GM12873 (cell line): ENCODE data around the gene PDCD4.
A peak's percentile ranks its signal among the peaks of the same experiment; 100 is the strongest.

Experiments
- TF ChIP-seq, protein P1 (sequence below): IDR thresholded peaks from 2 replicates; pipeline ENCODE4 v1.5.1; 2012; ENCODE audit warnings: low read depth, mild to moderate bottlenecking, moderate library complexity, low read length, control low read depth; ENCODE audit not compliant: insufficient read depth; ENCODE audit errors: missing control alignments

PDCD4 gene

DNA sequence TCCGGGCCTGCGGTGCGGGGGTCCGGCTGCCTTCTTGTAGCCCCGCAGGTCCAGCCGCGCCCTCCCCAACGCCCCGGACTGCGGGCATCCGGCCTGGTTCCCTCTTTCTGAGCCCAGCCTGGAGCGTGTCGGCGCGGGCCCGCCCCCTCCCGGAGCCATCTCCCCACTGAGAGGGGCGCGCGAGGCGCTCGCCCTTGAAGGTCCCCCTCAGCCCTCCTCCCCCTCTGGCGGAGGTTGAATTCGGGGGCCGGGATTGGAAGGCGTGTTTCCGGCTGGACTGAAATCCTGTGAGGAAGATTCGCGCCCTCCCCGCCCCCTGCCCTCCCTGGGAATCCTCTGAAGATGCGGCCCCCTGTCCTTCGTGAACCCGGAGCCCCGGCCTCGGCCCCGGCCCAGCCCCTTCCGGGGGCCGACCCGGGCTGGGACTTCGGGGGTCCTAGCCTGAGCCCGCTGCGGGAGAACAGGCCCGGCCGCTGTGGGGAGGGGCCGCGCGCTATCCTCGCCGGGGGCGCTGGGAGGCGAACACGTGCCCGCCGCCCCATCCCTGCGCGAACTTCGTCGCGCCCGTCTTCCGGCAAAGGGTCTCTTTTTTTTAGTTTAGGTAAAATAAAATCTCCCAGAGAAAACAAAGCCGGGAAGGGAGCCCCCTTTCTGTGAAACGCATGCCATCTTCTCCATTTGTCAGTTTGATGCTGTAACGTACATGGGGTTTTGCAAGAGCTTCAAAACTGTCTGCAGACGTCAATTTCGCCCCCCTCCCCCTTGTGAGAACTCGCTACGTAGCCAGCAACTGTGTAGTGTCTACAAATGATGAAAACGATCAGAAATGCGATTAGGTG, 636 bp downstream of the PDCD4 start:
- TF ChIP-seq, protein P1, sequence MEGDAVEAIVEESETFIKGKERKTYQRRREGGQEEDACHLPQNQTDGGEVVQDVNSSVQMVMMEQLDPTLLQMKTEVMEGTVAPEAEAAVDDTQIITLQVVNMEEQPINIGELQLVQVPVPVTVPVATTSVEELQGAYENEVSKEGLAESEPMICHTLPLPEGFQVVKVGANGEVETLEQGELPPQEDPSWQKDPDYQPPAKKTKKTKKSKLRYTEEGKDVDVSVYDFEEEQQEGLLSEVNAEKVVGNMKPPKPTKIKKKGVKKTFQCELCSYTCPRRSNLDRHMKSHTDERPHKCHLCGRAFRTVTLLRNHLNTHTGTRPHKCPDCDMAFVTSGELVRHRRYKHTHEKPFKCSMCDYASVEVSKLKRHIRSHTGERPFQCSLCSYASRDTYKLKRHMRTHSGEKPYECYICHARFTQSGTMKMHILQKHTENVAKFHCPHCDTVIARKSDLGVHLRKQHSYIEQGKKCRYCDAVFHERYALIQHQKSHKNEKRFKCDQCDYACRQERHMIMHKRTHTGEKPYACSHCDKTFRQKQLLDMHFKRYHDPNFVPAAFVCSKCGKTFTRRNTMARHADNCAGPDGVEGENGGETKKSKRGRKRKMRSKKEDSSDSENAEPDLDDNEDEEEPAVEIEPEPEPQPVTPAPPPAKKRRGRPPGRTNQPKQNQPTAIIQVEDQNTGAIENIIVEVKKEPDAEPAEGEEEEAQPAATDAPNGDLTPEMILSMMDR = peak; percentile 2

DNA sequence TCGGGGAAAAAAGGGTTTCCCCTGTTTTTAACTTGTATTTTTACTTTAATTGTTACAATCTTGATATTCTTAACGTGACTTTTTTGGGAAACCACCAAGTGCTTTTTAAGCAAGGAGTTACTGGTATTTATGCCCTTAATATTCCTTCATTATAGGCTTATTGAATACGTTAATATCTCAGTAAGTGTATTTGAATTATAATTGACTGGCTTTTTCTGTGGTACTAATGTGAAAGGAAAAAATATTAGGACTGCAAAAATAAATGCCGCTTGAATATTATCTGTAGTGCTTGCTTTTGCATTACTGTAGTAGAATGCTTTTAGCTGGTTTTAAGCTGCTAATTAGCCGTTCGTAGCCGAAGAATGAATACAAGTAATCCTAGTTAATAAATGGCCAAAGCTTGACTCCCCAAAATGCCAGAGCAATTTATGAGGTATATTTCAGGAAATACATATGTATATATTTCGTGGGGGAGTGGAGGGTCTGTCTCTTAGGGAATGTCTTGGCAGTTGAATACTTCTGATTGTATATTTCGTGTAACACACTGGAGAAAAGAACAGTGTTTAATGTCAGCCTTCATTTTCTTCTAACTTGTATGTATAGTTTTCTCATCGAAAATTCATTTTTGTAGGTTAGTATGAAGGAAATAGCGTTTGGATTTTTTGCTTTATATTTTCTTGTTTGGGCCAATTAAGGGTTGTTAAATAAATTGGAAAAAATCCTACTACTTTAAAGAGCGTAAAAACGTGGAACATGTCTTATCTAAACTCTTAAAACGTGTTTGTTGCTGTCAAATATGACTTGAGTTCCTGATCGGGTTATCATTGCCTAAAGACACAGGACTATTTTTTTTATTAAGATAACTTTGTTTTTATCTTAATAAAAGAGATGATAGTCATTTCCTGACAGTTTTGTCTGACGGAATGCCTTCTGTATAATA, 1.5 kb downstream of the PDCD4 start:
- TF ChIP-seq, protein P1 = no peak

DNA sequence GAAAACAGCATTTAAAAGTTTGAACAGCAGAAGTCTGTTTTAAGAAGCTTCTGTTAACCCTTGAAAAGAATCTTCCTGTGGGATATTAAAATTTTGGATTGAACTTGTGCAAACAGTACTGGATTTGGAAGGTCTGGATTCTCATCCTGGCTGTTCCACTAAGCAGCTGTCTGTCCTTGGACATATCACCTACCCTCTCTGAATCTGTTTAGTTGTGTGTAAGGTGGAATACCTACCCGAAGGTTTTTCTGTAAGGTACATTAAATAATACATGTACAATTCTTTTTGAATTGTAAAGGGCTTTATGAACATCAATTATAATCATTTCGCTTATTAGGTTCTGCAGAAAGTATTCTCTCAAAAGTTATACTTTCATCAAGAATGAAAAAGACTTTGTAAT, 2.2 kb downstream of the PDCD4 start:
- TF ChIP-seq, protein P1 = no peak

DNA sequence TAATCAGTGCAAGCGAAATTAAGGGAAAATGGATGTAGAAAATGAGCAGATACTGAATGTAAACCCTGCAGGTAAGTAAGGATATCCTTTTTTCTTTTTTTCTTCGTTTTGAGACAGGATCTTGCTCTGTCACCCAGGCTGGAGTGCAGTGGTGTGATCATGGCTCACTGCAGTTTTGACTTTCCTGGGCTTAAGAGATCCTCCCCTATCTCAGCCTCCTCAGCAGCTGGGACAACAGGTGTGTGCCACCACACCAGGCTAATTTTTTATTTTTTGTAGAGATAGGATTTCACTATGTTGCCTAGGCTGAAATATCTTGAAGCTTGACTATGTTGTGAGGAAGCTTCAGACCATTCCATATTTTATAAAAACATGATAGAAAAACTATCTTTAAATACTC, 4.3 kb downstream of the PDCD4 start:
- TF ChIP-seq, protein P1 = no peak

DNA sequence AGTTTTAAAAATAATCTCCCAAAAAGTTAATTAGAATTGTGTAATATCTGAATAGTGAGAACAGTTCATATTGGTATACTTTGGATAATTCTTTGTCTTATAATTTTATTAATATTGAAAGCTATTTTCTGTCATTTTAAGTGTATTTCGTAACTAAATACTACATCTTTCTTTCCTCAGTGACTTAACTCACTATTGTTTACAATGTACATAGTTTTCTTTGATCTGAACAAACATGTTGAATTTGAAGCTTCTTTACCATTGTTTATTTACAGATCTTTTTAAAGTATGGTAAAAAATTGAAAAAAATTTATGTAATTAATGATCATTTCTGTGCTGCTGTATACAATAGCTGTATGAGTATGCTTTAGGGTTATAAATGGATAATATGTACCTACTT, 5.1 kb downstream of the PDCD4 start:
- TF ChIP-seq, protein P1 = no peak

DNA sequence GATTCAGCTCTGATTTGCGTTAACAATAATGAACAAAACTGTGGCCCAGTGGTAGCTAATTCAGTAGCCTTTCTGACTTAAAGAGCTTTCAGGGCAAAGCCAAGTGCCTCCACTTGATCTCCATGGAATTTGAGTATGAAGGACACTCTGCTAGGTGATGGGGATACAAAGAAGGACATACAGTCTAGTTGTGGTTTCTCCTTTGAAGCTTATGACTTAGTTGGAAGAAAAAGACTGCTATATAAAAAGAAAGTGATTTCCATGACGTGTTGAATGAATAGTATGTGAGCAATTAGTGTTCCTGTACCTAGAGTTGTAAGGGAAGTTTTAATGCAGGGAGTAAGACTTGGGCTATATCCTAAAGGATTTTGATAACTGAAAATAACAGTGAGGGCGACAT, 8.3 kb downstream of the PDCD4 start:
- TF ChIP-seq, protein P1 = no peak

DNA sequence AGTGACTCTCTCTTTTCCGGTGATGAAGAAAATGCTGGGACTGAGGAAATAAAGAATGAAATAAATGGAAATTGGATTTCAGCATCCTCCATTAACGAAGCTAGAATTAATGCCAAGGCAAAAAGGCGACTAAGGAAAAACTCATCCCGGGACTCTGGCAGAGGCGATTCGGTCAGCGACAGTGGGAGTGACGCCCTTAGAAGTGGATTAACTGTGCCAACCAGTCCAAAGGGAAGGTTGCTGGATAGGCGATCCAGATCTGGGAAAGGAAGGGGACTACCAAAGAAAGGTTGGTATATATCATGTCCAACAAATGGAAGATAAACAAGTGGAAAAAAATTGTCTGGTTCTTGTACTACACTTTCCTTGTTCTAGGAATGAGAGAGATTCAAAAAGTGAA, 9.5 kb downstream of the PDCD4 start:
- TF ChIP-seq, protein P1 = no peak
